Panc1 (cell line): ENCODE measurements around the gene ABCD4. TPM values are rescaled to one million over a fixed set of nuclear protein-coding genes. Genes with fewer than 3 reads are reported as not detected.

Experiments
- ATAC-seq: fragments of 200-7000 bp; cut with Tn5 transposase; 2 replicates; pipeline ENCODE4 v1.9.1; 2020; ENCODE audit warnings: mild to moderate bottlenecking, moderate library complexity
- BruUV-seq: library from RNA; stranded (reverse); fragments of 400-500 nt; replicated peaks from 2 replicates; lab custom pipeline; 2021; lab: Mats Ljungman, UMichigan
- CTCF ChIA-PET: fragments of 300-600 bp; sonication (Branson Sonifier 250); formaldehyde crosslinking; loops from one replicate; lab custom pipeline; 2022; ENCODE audit warnings: antibody characterized with exemption; lab: Charles Lee
- POLR2A ChIA-PET: fragments of 300-600 bp; sonication (Branson Sonifier 250); formaldehyde crosslinking; loops from one replicate; lab custom pipeline; 2022; ENCODE audit warnings: antibody characterized with exemption; lab: Charles Lee
- DNase-seq: peaks from one replicate; pipeline ENCODE4 v3.0.0-alpha.2; 2010; ENCODE audit warnings: low read depth, low spot score
- H3K27ac ChIP-seq: 2 replicates; pipeline ENCODE4 v1.5.1; 2011; ENCODE audit warnings: mild to moderate bottlenecking, low read length, inconsistent platforms
- H3K27me3 ChIP-seq: fragments of 200-500 bp; sonication (Bioruptor generic); 2 replicates; pipeline ENCODE4 v1.6.0; 2014; ENCODE audit warnings: low read length, inconsistent platforms; ENCODE audit not compliant: control insufficient read depth, insufficient read depth
- H3K36me3 ChIP-seq: fragments of 200-500 bp; sonication (Bioruptor generic); 2 replicates; pipeline ENCODE4 v1.5.1; 2014; ENCODE audit warnings: inconsistent platforms, mild to moderate bottlenecking, low read length, moderate library complexity; ENCODE audit not compliant: control insufficient read depth, insufficient read depth
- H3K4me1 ChIP-seq: 2 replicates; pipeline ENCODE4 v1.5.1; 2011; ENCODE audit warnings: inconsistent platforms, mild to moderate bottlenecking, low read length, moderate library complexity; ENCODE audit not compliant: control insufficient read depth, insufficient read depth
- H3K4me3 ChIP-seq, 2 experiments: 2 replicates each; pipeline ENCODE4 v1.5.1; 2011 to 2012; ENCODE audit warnings: low read depth in 2 of 2, low read length in 2 of 2, mild to moderate bottlenecking in 2 of 2, inconsistent platforms in 1 of 2, moderate library complexity in 1 of 2
- H3K9me3 ChIP-seq: fragments of 200-500 bp; sonication (Bioruptor generic); 2 replicates; pipeline ENCODE4 v1.5.1; 2014; ENCODE audit warnings: low read depth, mild to moderate bottlenecking, inconsistent platforms, low read length, moderate library complexity; ENCODE audit not compliant: control insufficient read depth, insufficient read depth
- CTCF ChIP-seq: fragments of 450-650 bp; IDR thresholded peaks from 2 replicates; pipeline ENCODE4 v1.5.1; 2017; ENCODE audit warnings: mild to moderate bottlenecking
- POLR2AphosphoS5 ChIP-seq: IDR thresholded peaks from 2 replicates; pipeline ENCODE4 v1.6.1; 2012; ENCODE audit warnings: mild to moderate bottlenecking, low read depth, low read length, moderate library complexity
- REST ChIP-seq, 2 experiments: IDR thresholded peaks; 2 replicates each; pipeline ENCODE4 v1.6.1; 2011 to 2012; ENCODE audit warnings: low read depth in 2 of 2, control low read depth in 1 of 2, low read length in 1 of 2, mild to moderate bottlenecking in 1 of 2, moderate library complexity in 1 of 2; ENCODE audit not compliant: insufficient read depth in 1 of 2
- SIN3A ChIP-seq: IDR thresholded peaks from 2 replicates; pipeline ENCODE4 v1.6.1; 2012; ENCODE audit warnings: low read depth, mild to moderate bottlenecking, low read length, moderate library complexity, borderline replicate concordance; ENCODE audit not compliant: insufficient read depth
- TCF7L2 ChIP-seq: IDR thresholded peaks from 2 replicates; pipeline ENCODE4 v1.6.1; 2011; ENCODE audit warnings: mild to moderate bottlenecking, low read depth, low read length, inconsistent platforms
- in situ Hi-C: cut with HindIII; loops from 2 replicates; pipeline ENCODE4 v1.10.0; 2016; ENCODE audit warnings: low sequenced_read_pairs, low pct_unique_long_range_greater_than_20kb
- intact Hi-C: fragments of 100-400 bp; cut with micrococcal nuclease; formaldehyde crosslinking; loops from one replicate; pipeline ENCODE4 v1.10.0; 2022; ENCODE audit not compliant: unreplicated experiment
- total RNA-seq: library from RNA; stranded (reverse); gene quantifications from one replicate; pipeline ENCODE4 v1.2.1, GENCODE V29; 2021; ENCODE audit not compliant: unreplicated experiment

The ABCD4 gene
- total RNA-seq, 1 experiment from 2014 or later, result 24.4 TPM

DNA sequence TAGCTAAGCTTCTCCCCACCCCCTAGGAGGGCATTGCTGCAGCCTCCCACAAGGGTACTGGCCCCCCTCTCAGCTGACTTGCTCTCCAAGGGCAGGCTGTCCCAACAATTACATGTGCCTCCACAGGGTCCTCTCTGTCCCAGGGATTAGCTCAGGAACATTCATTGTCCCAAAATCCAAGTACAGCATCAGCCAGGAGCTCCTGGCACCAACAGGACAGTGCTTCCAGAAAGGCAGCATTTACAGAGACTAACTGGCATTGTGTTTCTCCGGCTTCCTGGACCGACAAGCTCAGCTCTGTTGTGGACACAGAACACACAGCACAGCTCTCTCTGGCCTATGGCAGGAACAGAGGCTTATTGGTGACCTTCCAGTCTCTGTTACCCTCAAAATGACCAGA lies 21.7 kb downstream of the ABCD4 start:
- H3K9me3 ChIP-seq, result no peaks in the 10 kb centered on the region
- ChIA-PET POLR2A (no interaction called here), CTCF (no interaction called here)
- H3K27me3 ChIP-seq, result no peaks in the 10 kb centered on the region
- H3K4me3 ChIP-seq, result no peak overlapping the region
- TF ChIP-seq TCF7L2 (no peak), REST (IDR thresholded peaks at IDR 0.05; ENCODE audit: insufficient read depth in 1 of 2, low read depth in 2 of 2, low read length in 1 of 2) (no peak), POLR2AphosphoS5 (no peak), SIN3A (no peak), CTCF (no peak)
- intact Hi-C loops, result no loop called here
- no TSS peak for BruUV-seq
- H3K4me1 ChIP-seq, result no peaks in the 10 kb centered on the region
- no peak for ATAC-seq
- H3K27ac ChIP-seq, result no peak overlapping the region
- in situ Hi-C loops, result no loop called here
- no peaks in the 10 kb centered on the region; the same call in 1 of the 2 replicates for H3K36me3 ChIP-seq
- DNase-seq, result no peak

- H3K9me3 ChIP-seq, result no peaks in the 10 kb centered on the region
- H3K27me3 ChIP-seq, result no peaks in the 10 kb centered on the region
- H3K4me1 ChIP-seq, result no peaks in the 10 kb centered on the region
- intact Hi-C loops (no loop called here), in situ Hi-C loops (no loop called here)
- TF ChIP-seq TCF7L2 (no peak), REST (IDR thresholded peaks at IDR 0.05; ENCODE audit: insufficient read depth in 1 of 2, low read depth in 2 of 2, low read length in 1 of 2) (no peak), POLR2AphosphoS5 (no peak), CTCF (no peak), SIN3A (no peak)
- no TSS peak for BruUV-seq
- DNase-seq (no peak), ATAC-seq (no peak)
- H3K27ac ChIP-seq, result no peak overlapping the region
- CTCF ChIA-PET, result interaction anchor here (0.6 to 0.7 kb wide), 2 partner anchors 10 to 27 kb away, joined by 3 to 5 read pairs; no protein-coding TSS in a partner anchor
- POLR2A ChIA-PET, result interaction anchor here (0.5 kb wide), 1 partner anchor 182 kb away, joined by 3 read pairs; no protein-coding TSS in a partner anchor
- H3K4me3 ChIP-seq, result no peak overlapping the region
- H3K36me3 ChIP-seq, result no peaks in the 10 kb centered on the region
These were observed 24.7 kb downstream of the ABCD4 start for GRCh38 chr14:74278080-74278479.
